Stimulated activated CD8-positive, alpha-beta memory T cell treated with anti-CD3 and anti-CD28 coated beads, Interleukin-12 subunit alpha, Interleukin-12 subunit beta, amount 100 ng/mL, for 4 hours (primary cell): ENCODE results near the gene JSRP1.
"Not testable (repeated sequence)": the region's sequence is repeated elsewhere in the genome, so short reads cannot be mapped to it uniquely, and the experiment has no call there.

Experiments
- DNase-seq: peaks from one replicate; pipeline ENCODE4 v3.0.0-alpha.2; 2020; ENCODE audit warnings: low read depth

The JSRP1 gene

DNA sequence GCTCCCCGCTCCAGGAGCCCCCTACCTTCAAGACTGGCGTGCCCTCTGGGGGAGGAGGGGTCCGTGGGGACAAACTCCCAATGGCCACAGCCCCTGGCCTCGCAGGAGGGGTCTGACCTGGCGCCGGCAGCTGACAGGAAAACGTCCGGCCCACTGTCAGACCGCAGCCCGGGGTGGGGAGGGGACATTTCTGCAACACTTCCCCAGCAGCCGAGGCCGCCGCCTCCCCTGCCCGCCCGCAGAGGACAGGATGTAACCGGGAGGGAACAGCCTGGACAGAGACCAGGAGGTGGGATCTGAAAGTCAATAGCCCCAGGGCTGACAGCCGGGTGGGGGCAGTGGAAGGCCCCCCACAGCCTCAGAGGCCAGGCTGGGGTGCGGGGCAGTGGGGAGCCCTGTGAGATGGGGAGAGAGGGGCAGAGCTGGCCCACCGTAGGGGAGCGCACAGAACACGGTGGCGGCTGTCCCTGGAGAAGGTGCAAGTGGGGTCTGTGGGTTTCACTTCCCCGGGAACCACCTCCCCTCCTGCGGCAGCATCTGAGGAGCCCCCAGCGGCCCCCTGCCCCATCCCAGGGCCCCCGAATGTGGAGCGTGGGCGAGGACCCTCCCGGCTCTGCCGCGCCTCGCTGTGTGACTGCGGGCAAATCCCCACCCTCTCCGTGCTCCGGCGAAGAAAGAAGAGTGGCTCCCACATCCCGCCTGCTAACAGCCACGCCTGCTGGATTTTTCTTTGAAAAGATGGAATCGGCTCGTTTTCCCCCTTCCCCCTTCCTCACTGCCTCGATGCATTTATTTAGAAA is 26.0 kb upstream of the JSRP1 start, which contains the start of gene PEAK3:
Gene PEAK3, minus strand, starts transcription at position 114 of the 800 bp plus-strand sequence. CDS start 1,244 bp downstream, outside the sequence.
- DNase-seq, result no peak

DNA sequence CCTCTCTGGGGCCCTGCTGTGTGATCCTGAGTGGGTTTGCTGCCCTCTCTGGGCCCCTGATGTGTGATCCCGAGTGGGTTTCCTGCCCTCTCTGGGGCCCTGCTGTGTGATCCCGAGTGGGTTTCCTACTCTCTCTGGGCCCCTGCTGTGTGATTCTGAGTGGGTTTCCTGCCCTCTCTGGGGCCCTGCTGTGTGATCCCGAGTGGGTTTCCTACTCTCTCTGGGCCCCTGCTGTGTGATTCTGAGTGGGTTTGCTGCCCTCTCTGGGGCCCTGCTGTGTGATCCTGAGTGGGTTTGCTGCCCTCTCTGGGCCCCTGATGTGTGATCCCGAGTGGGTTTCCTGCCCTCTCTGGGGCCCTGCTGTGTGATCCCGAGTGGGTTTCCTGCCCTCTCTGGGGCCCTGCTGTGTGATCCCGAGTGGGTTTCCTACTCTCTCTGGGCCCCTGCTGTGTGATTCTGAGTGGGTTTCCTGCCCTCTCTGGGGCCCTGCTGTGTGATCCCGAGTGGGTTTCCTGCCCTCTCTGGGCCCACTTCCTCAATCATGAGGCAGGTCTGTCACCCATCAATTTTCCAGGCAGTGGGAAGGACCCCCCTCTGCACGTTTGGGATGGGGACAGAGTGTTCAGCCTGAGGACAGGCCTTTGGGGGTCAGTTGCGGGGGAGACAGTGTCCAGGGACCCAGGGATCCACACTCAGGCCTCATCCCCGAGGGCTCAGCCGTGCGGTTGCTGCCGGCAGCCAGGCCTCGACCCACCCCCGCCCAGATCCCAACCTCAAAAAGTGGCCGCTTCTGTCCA is 25.2 kb upstream of the JSRP1 start:
- DNase-seq, result not testable (repeated sequence)

DNA sequence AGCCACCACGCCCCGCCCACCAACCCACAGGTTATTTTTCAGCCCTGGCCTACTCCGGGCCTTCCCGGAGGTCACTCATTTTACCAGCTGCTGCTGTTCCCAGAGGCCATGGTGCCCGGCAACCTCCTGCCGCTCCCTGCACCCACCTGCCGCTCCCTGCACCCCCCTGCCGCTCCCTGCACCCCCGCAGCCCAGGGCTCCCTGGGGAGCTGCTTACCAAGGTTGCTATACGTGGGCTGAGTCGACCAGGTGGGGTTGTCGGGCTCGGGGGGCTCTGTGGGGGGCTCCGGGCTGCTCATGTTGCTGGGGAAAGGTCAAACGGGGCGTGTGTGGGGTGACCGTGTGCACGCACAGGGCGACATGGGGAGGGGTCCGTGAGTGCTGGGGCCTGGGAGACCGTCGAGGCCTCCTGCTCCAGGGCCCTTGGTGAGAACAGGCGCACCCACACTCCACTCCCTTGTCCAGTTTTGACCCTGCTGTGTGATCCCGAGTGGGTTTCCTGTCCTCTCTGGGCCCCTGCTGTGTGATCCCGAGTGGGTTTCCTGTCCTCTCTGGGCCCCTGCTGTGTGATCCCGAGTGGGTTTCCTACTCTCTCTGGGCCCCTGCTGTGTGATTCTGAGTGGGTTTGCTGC is 24.5 kb upstream of the JSRP1 start:
- DNase-seq, result no peak

DNA sequence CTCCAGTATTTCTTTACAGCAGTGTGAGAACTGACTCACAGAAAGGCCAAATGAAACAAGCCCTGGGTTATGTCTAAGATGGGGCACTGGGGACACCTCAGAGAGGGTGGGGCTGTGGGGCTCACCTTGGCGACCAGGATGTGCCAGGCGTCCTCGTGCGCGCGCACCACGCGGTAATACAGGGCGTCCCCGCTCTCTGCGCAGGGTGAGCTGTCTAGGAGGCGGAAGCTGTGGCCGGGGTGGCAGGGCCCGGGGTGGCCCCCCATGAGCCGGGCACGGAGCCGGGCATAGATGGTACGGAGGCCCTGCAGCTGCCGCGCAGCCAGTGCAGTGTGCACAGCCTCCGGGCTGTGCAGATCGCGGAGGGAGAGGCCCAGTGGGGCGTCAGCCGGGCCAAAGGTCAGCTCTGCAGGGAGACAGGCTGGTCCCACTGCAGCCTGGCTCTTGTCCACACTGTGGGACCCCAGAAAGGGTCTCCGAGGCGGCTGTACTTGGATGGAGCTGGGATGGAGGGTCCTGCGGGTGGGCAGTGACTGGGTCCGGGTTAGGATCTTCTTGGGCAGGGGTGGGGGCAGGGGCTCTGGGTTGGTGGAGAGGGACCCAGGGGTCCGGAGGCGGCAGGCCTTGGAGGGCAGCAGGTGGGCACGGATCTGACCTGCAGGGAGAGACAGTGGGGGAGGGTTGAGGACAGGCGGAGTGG is 22.4 kb upstream of the JSRP1 start:
- DNase-seq, result no peak

DNA sequence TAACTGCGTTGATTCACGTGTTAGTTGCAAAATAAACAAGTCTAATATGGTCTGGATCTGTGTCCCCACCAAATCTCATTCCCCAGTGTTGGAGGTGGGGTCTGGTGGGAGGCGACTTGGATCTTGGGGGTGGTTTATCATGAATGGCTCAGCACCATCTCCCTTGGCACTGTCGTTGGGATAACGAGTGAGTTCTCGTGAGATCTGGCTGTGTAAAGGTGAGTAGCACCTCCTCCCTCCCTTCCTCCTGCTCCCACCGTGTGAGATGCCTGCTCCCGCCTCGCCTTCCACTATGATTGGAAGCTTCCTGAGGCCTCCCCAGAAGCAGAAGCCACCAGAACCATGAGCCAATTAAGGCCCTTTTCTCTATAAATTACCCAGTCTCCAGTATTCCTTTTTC is 20.9 kb upstream of the JSRP1 start:
- DNase-seq, result no peak

DNA sequence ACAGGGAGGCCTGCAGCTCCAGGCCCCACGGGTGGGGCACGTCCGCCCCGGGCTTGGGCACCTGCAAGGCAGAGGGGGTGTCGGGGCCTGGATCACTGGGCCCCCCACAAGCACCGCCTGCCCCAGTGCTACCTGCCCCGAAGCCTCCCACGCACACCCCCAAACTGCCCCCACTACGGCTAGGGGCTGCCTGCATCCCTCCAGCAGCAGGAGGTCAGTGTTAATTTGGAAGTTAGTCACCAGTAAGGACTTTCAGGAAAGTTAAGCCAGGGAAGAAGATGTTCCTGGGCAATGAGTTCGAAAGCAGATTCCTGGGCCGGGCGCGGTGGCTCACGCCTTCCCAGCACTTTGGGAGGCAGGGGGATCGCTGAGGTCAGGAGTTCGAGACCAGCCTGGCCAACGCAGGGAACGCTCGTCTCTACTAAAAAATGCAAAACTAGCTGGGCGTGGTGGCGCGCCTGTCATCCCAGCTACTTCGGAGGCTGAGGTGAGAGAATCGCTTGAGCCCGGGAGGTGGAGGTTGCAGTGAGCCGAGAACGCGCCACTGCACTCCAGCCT is 20.3 kb upstream of the JSRP1 start:
- DNase-seq, result no peak

DNA sequence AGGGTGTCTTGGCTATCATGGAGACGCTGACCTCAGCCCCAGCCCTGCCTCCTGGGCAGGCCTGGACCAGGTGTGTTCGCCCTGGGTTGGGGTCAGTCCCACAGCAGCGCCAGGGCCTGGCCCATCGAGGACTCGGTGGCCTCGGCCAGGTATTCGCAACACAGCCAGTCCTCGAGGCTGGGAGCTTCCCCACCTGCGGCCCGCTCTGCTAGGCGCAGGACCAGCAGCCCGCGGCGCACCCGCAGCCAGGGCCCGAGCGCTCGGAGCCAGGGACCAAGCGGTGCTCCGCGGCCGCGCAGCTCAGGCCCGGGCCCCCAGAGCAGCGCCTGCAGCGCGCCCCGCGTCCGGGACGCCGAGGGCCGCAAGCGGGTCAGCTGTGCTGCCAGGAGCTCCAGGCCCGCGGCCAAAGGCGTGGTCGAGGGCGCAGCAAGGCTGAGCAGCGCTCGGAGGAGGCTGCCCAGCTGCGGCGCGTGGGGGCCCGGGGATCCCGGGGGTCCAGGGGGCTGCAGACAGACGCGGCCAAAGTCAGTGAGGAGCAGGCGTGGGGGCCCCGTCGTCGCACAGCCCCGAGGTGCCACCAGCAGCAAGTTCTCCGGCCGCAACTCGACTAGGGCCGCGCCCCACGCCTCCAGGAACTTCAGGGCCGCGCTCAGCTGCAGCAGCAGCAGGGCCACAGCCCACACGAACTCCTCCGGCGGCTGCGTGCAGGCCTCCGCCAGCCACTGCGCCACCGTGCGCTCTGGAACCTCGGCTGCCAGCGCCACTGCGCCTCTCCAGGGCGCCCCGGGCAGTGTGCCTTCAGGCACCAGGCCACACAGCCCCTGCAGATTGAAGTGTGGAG is 19.6 kb upstream of the JSRP1 start:
- DNase-seq, result no peak

DNA sequence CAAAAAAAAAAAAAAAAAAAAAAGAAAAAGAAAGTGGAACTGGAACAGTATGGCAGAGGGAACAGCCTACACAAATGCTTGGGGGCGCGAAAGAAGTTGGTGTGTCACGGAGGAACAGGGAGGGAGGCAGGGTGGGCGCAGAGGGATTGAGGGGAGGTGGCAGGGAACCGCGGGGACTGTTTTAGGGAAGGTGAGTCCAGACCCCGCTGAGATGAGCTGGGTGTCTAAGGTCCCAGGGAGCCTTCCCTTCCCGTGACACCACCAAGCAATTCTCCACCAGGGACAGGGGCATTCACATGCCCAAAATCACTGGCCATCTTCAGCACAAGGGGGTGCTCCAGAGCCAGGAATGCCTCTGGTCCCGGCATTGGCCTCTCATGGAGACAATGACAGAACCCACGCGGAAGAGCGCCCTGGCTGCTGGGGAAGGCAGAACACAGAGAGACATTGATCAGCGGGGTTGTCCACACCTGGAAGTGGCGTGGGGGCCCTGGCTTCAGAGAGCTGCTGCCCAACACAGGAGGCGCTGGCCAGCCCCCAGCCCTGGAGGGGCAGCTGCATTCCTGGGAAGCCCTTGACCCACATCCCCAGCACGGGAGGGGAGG is 18.8 kb upstream of the JSRP1 start:
- DNase-seq, result no peak

DNA sequence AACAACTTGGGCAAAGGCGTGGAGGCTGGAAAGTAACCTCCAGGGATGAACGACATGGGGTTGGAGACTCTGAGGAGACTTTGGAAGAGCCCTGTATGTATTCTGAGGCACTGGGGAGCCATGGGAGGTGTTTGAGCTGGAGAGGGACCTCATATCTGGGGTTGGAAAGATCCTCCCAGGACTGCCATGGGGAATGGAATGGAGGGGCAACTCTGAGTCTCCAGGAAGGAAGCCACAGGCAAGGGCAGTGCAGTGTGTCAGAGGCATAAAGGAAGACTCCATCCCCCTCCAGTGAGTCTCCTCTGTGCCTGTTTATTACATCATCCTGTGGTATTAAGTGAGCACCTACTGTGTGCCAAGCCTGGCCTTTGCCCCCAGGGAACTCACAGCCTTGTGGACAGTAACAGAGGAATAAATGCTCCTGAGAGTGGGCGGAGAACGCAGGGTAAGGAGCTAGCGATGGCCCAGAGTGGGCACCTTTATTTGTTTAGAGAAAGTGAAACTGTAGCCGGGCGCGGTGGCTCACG is 18.0 kb upstream of the JSRP1 start:
- DNase-seq, result no peak

DNA sequence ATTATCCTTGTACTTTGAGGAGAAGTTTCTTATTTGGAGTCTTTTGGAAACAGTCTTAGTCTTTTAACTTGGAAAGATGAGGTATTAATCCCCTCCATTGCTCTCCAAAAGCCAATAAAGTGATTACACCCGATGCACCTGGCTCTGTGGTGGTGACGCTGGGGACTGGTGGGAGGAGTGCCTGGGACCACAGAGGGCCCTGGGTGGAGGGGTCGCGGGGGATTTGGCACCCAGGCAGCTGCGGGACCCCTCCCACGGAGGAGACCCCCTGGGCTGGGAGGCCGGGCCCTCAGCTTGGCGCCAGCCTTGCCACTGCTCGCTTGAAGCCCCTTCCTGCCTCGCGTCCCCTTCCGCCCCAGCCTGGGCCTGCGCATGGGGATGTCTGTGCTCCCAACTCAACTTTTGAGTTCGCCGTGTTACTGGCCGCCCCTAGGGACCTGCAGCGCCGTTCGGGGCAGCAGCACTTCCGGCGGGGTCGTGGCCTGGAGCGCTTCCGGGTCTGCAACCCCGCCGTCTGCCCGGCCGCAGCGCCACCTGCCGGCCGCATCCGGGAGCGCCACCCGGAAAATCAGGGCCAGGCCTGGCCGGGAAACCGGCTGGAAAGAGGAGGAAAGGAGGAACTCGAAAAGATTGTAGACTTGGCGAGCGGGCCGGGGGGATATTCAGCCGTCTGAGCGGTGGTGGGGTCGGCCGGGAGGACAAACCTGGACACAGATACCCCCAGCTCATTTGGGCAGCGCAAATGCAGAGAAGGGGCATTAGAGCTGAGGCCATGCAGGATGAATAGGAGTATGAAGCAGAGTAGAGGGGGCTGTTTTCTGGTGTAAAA is 17.4 kb upstream of the JSRP1 start:
- peak; percentile 57 for DNase-seq

DNA sequence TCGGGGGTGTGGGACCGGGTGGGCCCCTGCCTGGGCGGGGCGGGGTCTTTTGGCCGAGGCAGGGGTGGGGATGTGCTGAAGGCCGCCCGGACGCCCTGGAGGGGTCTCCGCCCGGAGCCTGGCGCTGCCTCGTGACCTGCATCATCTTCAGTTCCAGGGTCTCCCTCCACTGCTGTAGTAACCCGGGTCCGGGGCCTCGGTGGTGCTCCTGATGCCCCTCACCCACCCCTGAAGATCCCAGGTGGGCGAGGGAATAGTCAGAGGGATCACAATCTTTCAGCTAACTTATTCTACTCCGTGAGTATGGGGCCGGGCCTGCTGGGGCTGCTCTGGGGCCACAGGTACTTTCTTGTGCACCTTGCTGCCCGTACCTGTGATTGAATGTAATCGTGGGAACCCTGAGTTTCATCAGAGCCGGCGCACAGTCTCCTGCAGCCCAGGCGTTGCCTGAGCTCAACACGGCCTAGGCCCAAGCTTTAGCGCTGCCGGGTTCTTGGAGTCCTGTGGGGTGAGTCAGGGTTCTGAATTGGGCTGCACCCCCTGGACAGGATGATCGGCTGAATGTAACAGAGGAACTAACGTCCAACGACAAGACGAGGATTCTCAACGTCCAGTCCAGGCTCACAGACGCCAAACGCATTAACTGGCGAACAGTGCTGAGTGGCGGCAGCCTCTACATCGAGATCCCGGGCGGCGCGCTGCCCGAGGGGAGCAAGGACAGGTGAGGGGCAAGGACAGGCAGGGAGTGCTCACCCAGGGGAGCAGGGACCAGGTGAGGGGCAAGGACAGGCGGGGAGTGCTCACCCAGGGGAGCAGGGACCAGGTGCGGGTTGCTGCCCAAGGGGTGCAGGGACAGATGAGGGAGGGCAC is 15.3 kb upstream of the JSRP1 start:
- DNase-seq, result no peak

DNA sequence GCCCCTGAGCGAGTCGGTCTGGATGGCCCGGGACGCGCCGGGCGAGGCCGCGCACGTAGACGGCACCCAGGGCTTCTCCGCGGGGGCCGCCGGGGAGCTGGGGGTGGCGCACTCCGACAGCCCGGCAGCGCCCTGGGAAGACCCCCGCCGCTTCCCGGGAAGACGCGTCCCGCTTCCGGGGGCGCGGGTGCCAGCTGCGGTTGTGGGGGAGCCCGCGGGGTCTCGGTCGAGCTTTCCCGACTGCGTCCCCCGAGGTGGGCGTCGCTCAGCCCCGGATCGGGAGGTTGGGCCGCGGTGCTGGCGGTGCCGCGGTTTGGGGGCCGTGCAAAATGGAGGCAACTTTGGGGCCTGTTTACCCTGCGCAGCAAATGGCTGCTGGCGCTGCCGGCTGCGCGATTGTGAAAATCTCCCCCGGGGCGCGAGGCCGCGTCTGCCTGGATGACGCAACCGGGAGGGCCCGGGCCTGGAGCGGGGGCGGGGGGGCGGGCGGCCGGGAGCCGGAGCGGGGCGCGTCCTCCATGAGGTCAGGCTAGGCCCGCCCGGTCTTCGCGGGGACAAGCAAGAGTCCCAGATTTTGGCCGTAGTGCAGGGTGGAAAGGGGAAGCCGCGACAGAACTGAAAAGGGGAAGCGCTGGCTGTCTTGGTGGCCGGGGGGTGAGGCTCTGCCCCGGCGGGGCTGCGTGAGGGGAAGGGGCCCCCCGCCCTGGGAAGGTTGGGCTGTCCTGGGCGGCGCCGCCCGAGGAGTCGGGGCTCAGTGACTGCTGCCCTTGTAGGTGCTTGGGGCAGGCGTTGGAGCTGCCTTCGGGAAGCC is 14.4 kb upstream of the JSRP1 start:
- peak; percentile 65 for DNase-seq

DNA sequence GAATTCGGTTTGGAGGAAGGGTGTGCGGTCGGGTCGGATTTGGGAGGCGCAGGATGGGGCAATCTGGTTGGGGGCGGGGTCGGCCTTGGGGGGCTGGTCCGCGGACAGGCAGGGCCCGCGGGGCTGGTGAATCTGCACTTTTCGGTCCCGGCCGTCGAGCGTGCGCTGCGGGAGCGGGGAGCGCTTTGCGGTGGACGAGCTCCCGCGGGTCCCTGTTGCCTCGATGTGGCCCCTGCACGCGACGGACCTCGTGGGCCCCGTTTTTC is 13.9 kb upstream of the JSRP1 start:
- DNase-seq, result no peak

DNA sequence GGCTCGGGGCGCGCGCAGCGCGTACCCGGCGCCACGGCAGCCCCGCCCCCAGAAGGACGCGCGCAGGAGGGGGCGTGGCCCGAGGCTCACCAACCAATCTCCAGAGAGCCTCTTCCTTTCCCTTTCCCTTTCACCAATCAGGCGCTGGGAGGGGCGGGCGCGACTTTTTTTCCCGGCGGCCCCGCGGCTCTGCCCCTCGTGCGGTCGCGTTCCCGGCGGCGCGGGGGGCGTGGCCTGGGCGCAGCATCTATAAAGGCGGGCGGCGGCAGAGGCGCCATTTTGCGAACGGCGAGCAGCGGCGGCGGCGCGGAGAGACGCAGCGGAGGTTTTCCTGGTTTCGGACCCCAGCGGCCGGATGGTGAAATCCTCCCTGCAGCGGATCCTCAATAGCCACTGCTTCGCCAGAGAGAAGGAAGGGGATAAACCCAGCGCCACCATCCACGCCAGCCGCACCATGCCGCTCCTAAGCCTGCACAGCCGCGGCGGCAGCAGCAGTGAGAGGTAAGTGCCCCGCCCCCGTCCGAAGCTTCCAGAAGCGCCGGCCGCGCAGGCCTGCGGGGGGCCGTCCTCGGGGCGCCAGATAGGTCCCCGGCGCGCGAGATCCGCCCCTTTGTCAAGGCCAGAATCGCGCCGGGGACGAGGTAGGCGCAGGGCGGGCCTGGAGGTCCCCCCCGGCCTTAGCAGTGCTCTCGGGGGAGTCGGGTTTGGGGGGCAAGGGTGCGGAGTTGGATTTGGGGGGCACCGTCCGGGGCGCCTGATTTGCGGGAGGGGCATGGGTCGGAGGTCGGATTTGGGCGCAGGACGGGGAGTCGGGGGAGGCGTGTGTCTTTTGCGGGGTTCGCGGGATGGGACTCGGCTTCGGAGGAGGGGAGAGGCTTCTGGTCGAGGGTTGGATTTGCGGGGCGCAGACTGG is 13.3 kb upstream of the JSRP1 start:
- DNase-seq, result peak; percentile 99

DNA sequence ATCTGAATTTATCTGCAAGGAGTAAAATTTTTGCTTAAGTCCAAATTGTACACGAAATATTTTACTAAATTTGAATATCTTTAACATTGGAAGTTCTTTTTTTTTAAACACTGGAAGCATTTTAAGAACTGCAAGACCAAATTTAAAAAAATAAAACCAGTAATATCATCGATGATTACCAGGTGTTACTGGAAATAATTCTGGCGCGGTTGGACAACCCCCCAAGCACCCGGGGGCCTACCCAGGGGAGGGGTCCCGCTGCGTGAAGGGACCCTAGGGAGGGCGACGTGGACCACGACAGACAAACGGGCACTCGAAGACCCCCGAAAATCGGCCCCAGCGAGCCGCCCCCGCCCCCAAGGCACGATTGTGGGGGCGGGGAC is 12.6 kb upstream of the JSRP1 start:
- DNase-seq, result no peak

DNA sequence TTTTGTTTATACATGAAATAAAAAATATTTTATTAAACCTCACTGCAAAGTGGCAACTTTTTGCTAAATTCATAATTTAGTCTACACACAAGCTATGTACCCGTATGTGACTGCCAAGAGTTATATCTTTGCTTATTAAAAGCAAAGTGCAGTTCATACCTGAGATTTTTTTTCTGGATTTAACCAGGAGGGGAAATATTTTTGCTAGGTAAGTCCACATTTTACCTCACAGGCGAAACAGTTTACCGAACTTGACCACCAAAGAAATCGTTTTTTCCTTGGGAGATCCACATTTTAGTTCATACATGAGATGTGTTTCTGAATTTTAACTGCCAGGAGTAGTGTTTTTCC is 12.2 kb upstream of the JSRP1 start:
- no peak for DNase-seq
